NT2/D1 (cell line): Measurements from ENCODE around the gene SUGP2.

Source experiments
- SUZ12 ChIP-seq: IDR thresholded peaks from 2 replicates; pipeline ENCODE4 v1.6.1; 2011; ENCODE audit not compliant: insufficient read length, insufficient read depth; ENCODE audit errors: extremely low read depth
- YY1 ChIP-seq: IDR thresholded peaks from 2 replicates; pipeline ENCODE4 v1.6.1; 2011; ENCODE audit not compliant: insufficient read length, insufficient read depth
- ZNF274 ChIP-seq: IDR thresholded peaks from 2 replicates; pipeline ENCODE4 v1.6.1; 2011; ENCODE audit warnings: mild to moderate bottlenecking, low read depth, low read length

DNA sequence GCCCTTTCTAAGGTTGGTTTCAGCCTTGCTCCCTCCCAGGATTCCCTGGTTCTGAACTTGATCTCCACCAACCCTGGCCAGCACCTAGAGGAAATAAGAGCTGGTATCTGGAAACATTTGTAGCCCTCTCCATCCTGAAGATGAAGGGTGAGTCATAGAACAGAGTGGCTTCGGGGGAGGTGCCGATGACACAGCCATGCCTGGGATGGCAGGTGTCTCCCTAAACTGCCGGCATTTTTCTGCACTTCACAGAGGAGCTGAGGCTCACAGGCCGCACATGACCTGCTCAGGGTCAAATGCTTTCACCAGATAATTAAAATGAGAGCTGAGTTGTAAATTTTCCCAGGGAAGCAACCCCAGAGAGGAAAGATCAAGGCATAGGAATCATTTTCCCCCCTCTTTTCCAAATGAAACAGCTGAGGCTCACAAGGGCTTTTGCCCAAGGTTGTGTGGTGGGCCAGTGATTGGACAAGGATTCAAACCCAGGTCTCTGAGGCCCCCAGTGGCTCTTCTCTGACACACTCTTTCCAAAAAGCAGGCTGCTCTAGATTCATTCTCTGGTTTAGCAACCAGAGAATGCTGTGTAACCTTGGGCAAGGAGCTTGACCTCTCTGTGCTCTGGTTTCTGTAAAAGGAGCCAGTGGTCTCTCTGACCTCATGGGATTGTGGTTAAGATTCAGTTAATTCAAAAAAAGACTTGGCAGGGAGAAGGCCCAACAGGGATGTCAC lies 29.3 kb upstream of the SUGP2 start:
- TF ChIP-seq YY1 = no peak
- no peak for TF ChIP-seq SUZ12
- TF ChIP-seq ZNF274 = no peak
